Loucy (cell line): Measurements from ENCODE around the gene ADAMTS13.

Experiments
- H2AFZ ChIP-seq: fragments of 200-600 bp; sonication (generic); 2 replicates; pipeline ENCODE4 v1.6.0; 2016; ENCODE audit warnings: antibody characterized with exemption, mild to moderate bottlenecking, low read length, moderate library complexity
- H3F3A ChIP-seq: fragments of 200-600 bp; 2 replicates; pipeline ENCODE4 v1.6.0; 2016; ENCODE audit warnings: antibody characterized with exemption, low read depth, mild to moderate bottlenecking
- H3K27me3 ChIP-seq: fragments of 200-600 bp; sonication (generic); 2 replicates; pipeline ENCODE4 v1.6.1; 2014; ENCODE audit warnings: low read length, mild to moderate bottlenecking; ENCODE audit not compliant: insufficient read depth, poor library complexity, severe bottlenecking
- H3K36me3 ChIP-seq: fragments of 200-600 bp; sonication (generic); 2 replicates; pipeline ENCODE4 v1.6.1; 2016; ENCODE audit warnings: low read length; ENCODE audit not compliant: insufficient read depth
- H3K4me1 ChIP-seq: fragments of 200-600 bp; sonication (generic); 2 replicates; pipeline ENCODE4 v1.5.1; 2014; ENCODE audit warnings: low read length, mild to moderate bottlenecking; ENCODE audit not compliant: insufficient read depth, poor library complexity, severe bottlenecking
- H3K4me2 ChIP-seq: fragments of 200-600 bp; sonication (generic); 2 replicates; pipeline ENCODE4 v1.6.0; 2014; ENCODE audit warnings: antibody characterized with exemption, low read length, low read depth, mild to moderate bottlenecking; ENCODE audit not compliant: poor library complexity, severe bottlenecking
- H3K4me3 ChIP-seq: fragments of 200-600 bp; sonication (generic); 2 replicates; pipeline ENCODE4 v1.5.1; 2014; ENCODE audit warnings: low read length, mild to moderate bottlenecking, mixed read lengths; ENCODE audit not compliant: poor library complexity, severe bottlenecking
- H3K79me2 ChIP-seq: fragments of 200-600 bp; sonication (generic); 2 replicates; pipeline ENCODE4 v1.6.1; 2014; ENCODE audit warnings: low read length; ENCODE audit not compliant: insufficient read depth
- H3K9ac ChIP-seq: fragments of 200-600 bp; sonication (generic); 2 replicates; pipeline ENCODE4 v1.6.0; 2014; ENCODE audit warnings: mild to moderate bottlenecking, low read depth, low read length, moderate library complexity; ENCODE audit not compliant: poor library complexity, severe bottlenecking
- H3K9me2 ChIP-seq: fragments of 200-600 bp; sonication (generic); replicated peaks from 2 replicates; pipeline ENCODE4 v1.6.1; 2016; ENCODE audit warnings: low read depth, low read length, mixed read lengths
- H3K9me3 ChIP-seq: fragments of 200-600 bp; sonication (generic); 2 replicates; pipeline ENCODE4 v1.6.1; 2014; ENCODE audit warnings: mild to moderate bottlenecking, antibody characterized with exemption, low read length, low read depth; ENCODE audit not compliant: insufficient read depth
- H4K20me1 ChIP-seq: fragments of 200-600 bp; sonication (generic); 2 replicates; pipeline ENCODE4 v1.6.0; 2014; ENCODE audit warnings: antibody characterized with exemption, low read length, mild to moderate bottlenecking; ENCODE audit not compliant: insufficient read depth, poor library complexity, severe bottlenecking
- EZH2phosphoT487 ChIP-seq: fragments of 200-600 bp; IDR thresholded peaks from 2 replicates; pipeline ENCODE4 v1.6.1; 2018; ENCODE audit warnings: antibody characterized with exemption, mild to moderate bottlenecking, moderate library complexity, borderline replicate concordance
- TF ChIP-seq, protein P1 (sequence below): fragments of 200-600 bp; sonication (generic); conservative IDR thresholded peaks from 2 replicates; pipeline ENCODE4 v1.5.1; 2014; ENCODE audit warnings: mild to moderate bottlenecking, antibody characterized with exemption, low read length

The ADAMTS13 gene

DNA sequence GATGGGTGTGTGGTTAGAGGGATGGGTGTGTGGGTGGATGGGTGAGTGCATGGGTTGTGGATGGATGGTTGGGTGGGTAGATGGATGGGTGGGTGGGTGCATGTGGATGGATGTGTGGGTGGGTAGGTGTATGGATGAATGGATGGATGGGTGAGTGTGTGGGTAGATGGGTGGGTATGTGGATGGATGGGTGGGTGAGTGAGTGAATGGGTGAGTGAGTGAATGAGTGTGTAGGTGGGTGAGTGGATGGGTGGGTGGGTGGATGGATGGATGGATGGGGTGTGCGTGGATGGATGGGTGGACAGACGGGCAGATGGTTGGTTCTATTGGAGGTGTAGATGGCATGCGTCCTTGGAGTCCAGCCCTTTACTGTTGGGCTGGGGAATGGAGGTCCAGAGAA, 28.8 kb upstream of the ADAMTS13 start:
- no peaks in the 10 kb centered on the region for H4K20me1 ChIP-seq
- no peak overlapping the region for H2AFZ ChIP-seq
- H3K27me3 ChIP-seq: no peaks in the 10 kb centered on the region
- no peaks in the 10 kb centered on the region for H3K4me1 ChIP-seq
- H3K9me2 ChIP-seq: no peaks in the 10 kb centered on the region
- H3K4me2 ChIP-seq: no peak overlapping the region
- TF ChIP-seq, protein P1, sequence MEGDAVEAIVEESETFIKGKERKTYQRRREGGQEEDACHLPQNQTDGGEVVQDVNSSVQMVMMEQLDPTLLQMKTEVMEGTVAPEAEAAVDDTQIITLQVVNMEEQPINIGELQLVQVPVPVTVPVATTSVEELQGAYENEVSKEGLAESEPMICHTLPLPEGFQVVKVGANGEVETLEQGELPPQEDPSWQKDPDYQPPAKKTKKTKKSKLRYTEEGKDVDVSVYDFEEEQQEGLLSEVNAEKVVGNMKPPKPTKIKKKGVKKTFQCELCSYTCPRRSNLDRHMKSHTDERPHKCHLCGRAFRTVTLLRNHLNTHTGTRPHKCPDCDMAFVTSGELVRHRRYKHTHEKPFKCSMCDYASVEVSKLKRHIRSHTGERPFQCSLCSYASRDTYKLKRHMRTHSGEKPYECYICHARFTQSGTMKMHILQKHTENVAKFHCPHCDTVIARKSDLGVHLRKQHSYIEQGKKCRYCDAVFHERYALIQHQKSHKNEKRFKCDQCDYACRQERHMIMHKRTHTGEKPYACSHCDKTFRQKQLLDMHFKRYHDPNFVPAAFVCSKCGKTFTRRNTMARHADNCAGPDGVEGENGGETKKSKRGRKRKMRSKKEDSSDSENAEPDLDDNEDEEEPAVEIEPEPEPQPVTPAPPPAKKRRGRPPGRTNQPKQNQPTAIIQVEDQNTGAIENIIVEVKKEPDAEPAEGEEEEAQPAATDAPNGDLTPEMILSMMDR: no peak
- no peak for TF ChIP-seq EZH2phosphoT487
- H3F3A ChIP-seq: no peaks in the 10 kb centered on the region
- H3K9ac ChIP-seq: no peak overlapping the region
- H3K36me3 ChIP-seq: no peaks in the 10 kb centered on the region
- H3K79me2 ChIP-seq: no peaks in the 10 kb centered on the region
- no peak overlapping the region for H3K4me3 ChIP-seq
- no peaks in the 10 kb centered on the region for H3K9me3 ChIP-seq

DNA sequence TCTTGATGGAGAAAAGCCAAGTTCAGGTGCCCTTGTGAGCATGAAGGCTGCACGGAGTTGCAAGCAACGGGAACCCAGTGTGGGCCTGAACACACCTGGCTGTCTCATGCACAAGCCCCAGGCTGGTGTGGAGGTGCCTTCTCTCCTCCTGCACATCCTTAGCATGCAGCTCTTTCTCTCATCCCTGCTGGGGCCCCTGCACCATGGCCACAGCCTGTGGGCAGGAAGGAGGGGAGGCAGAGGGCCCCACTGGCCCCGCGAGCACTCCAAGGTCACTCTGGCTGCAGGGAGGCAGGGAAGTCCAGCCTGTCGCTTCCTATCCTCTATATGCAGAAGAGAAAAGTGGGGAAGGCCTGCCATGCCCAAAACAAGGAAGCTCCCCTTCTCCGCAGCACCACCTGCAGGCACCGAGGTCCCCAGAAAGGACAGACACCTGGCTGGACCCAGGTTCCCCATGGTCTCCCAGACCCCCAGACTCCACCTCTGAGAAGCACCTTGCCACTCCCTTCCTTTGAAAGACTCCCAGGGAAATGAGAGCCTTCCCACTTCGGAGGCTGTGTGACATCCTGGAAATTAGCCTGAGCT, 27.4 kb upstream of the ADAMTS13 start:
- no peak overlapping the region for H3K4me2 ChIP-seq
- no peaks in the 10 kb centered on the region for H3K27me3 ChIP-seq
- H3K4me3 ChIP-seq: no peak overlapping the region
- no peaks in the 10 kb centered on the region for H3F3A ChIP-seq
- no peak overlapping the region for H2AFZ ChIP-seq
- no peaks in the 10 kb centered on the region for H3K79me2 ChIP-seq
- H4K20me1 ChIP-seq: no peaks in the 10 kb centered on the region
- H3K9ac ChIP-seq: no peak overlapping the region
- no peaks in the 10 kb centered on the region for H3K36me3 ChIP-seq
- no peaks in the 10 kb centered on the region for H3K9me3 ChIP-seq
- H3K9me2 ChIP-seq: no peaks in the 10 kb centered on the region
- H3K4me1 ChIP-seq: no peaks in the 10 kb centered on the region
- TF ChIP-seq, protein P1: no peak
- TF ChIP-seq EZH2phosphoT487: no peak

DNA sequence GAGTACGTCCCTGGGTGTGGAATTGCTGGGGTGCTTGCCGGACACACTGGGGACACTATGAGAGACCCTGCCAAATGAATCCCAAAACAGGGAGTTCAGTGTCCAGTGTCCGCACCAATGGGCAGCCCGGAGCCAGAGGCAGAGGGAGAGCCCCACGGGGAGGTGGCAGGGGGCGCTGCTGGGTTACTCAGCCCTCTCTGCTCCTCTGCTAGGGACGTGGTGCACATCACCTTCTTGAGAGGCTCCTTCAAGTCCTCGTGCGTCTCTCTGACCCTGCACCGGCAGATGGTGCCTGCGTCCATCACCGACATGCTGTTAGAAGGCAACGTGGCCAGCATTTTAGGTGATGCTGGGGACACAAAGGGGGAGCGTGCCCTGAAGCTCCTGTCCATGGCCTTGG, 25.2 kb upstream of the ADAMTS13 start:
- Histone ChIP-seq H3K4me1 (no peaks in the 10 kb centered on the region), H3K79me2 (no peaks in the 10 kb centered on the region), H3F3A (no peaks in the 10 kb centered on the region), H2AFZ (no peak overlapping the region), H3K4me2 (no peak overlapping the region), H3K9me2 (no peaks in the 10 kb centered on the region), H3K9ac (no peak overlapping the region), H3K9me3 (no peaks in the 10 kb centered on the region), H3K36me3 (no peaks in the 10 kb centered on the region), H3K4me3 (no peak overlapping the region), H4K20me1 (no peaks in the 10 kb centered on the region), H3K27me3 (no peaks in the 10 kb centered on the region)
- no peak for TF ChIP-seq EZH2phosphoT487
- TF ChIP-seq, protein P1: peak; percentile 52
